HuH-7.5 (cell line): ENCODE results near the gene PRSS23.
"Not testable (repeated sequence)": the region's sequence is repeated elsewhere in the genome, so short reads cannot be mapped to it uniquely, and the experiment has no call there.

Source experiments
- DNase-seq: peaks from one replicate; pipeline ENCODE4 v3.0.0; 2011; ENCODE audit warnings: low spot score

The PRSS23 gene, protein sequence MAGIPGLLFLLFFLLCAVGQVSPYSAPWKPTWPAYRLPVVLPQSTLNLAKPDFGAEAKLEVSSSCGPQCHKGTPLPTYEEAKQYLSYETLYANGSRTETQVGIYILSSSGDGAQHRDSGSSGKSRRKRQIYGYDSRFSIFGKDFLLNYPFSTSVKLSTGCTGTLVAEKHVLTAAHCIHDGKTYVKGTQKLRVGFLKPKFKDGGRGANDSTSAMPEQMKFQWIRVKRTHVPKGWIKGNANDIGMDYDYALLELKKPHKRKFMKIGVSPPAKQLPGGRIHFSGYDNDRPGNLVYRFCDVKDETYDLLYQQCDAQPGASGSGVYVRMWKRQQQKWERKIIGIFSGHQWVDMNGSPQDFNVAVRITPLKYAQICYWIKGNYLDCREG

DNA sequence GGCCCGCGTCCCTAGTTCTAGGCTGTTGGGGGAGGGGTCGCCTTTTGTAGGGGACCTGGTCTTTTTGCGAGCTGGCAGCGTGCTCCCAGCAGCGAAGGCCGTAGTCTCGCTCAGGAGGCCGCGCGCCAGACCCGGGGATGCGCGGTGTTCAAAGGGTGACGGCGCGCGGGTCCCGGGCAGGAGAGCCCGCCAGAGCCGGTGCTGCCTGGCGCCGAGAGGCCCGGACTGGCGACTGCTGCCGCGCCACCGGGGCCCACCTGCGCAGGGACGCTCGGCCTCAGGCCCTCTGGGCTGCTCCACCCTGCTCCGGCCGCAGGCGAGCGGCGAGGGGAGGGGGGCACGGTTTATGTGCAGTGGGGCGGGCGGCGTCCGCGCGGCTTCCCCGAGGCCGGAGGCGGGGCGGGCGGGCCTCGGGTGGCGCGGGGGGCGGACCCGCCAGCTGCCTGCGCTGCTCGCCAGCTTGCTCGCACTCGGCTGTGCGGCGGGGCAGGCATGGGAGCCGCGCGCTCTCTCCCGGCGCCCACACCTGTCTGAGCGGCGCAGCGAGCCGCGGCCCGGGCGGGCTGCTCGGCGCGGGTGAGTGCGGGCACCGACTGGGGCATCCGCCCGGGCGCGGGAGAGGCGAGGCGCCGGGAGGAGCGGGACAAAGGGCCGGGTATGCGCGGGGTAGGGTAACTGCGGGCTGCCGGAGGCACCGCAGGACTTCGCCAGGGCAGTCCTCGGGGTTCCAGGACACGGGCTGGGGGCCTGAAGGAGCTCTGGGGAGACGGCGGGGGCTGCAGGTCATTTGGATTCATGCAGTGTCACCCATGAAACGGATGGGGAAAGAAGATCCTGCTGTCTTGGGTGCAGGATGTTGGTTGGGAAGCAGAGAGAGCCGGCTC is at the start of gene PRSS23:
Gene PRSS23 (plus strand): TSS at position 467 of the 884 bp plus-strand sequence. CDS start 7,102 bp downstream, outside the sequence.
- peak; percentile 53 for DNase-seq

DNA sequence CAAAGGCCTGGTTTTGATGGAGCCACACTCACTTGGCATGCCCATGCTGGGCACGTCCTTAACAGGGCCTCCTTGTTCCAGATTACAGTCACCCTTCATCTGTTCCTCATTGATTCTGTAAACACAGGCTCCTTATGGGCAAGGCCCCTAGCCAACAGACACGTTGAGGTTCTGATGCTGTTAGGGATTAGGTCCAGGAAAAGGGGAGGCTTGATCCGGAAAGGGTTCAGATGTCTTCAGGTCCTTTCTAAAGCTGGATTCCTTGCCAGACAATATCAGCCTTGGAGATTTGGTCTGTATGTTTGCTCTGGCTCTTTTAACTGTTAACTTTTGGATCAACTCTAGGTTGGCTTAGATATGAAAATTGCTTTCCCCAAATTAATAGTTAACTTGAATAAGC is 46.9 kb upstream of the PRSS23 start:
- no peak for DNase-seq

DNA sequence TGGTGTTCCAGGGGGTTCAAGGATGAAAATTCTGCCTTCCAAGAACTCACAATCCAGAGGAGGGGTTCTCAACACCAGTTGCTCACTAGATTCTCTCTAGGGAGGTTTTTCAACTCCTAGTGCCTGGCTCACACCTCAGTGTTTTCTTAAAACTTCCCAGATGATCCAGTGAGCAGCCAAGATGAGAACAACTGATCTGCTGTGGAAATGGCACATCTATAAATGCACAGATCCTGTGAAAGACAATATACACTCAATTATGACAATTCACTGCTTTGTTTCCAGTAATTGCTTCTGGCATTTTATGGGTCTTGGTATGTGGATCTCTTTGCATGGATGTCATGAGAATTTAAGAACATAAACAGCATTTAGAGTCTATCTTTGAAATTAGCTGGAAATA is 45.2 kb upstream of the PRSS23 start:
- no peak for DNase-seq

DNA sequence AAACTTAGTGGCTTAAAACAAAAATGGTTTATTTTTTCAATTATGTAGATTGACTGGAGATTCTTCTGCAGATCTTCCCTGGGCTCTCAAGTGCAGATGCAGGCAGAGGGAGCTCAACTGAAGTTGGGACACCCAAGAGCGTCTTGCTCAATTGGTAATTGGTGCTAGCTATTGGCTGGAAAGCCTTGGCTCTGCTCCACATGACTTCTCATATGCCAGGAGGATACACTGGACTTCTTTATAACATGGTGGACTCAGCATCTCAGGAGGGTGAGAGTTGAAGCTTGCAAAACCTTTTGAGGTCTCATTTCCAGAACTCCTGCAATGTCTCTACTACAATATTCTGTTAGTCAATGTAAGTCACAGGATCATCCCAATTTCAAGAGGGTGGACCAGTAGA is 42.2 kb upstream of the PRSS23 start:
- no peak for DNase-seq

DNA sequence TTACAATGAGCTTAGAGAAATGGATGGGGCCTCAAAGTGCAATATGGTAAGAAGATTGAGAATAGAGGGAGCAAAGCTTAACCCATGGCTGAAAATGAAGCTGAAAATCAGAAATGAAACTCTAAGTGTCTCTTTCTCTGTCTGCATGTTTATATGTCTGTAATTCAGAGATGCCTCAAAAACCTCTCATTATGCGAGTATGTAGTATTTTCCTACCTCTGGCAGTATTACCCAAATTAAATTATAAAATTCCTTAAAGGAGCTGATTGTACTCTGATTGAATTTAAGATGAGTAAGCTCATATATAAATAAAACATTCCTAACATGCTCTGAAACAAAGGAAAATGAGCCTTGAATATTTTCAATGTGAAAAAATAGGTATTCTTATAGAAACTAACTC is 39.8 kb upstream of the PRSS23 start:
- DNase-seq = no peak

DNA sequence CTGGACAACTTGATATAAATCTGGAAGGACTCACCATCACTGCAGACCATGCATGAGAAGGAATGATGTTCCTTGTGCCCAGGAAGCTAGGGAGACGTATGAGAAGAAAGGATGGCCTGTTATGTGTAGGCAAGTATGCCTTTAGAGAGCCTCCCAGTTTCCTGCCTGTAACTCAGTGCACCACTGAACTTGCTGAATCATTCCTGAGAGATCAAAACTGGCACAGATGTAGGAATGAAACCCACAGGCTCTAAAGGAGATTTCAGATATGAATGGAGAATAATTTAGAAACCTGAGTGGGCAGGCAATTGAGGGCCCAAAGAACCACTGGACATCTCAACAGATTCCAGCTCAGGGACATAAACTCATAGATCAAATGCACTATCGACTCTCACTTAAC is 38.4 kb upstream of the PRSS23 start:
- no peak for DNase-seq

DNA sequence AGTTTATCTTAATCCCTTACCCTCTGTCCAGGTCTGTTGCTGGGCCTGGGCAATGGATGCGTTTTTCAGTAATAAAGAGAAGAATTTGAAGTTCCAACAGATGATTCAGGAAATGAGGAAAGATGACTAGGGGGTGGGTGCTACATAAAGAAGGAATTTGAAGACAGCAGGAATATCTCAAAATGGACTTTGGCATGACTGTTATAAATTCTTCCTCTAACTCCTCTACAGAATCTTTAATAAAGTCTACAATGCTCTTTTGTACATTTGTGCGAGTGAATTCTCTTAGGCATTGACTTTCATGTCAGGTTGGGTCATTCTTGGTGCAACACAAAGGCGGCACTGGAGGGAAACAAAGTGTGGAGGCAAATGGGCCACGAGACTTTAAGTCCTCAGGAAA is 35.1 kb upstream of the PRSS23 start:
- DNase-seq = no peak

DNA sequence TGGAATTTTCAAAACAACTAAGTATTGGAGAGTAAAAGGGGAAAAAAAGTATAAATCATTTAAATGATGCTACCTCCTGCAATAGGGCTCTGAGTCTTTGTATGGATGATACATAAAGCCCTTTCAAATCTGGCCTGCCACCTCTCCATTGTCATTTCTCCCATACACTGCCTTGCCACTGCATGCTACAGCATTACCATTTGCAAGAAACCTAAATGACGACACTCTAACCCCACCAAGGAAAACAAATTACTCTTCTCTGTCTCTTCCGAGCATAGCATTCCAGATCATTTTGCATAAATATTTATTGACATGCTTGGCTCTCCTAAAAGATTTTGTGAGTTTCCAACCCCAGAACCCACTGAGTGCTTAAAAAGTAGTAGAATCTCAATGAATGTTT is 34.5 kb upstream of the PRSS23 start:
- DNase-seq = no peak

DNA sequence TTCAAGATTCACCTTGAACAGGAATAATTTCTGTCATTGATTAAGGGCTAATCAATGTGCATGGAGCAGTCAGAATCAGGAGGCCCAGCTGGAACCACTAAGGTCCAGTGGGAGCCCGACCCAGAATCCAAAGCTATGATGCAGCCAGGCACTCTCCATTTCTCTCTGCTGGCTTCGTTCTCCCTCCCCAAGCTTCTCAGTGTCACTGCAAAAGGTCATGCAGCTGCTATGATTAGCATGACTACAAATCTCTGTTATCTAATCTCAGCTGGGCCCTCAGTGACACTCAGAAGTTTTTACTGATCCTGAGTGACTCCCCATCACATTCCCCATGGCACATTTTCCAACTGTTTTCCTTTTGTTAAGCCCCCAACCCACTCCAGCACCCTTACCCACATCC is 31.1 kb upstream of the PRSS23 start:
- DNase-seq = no peak

DNA sequence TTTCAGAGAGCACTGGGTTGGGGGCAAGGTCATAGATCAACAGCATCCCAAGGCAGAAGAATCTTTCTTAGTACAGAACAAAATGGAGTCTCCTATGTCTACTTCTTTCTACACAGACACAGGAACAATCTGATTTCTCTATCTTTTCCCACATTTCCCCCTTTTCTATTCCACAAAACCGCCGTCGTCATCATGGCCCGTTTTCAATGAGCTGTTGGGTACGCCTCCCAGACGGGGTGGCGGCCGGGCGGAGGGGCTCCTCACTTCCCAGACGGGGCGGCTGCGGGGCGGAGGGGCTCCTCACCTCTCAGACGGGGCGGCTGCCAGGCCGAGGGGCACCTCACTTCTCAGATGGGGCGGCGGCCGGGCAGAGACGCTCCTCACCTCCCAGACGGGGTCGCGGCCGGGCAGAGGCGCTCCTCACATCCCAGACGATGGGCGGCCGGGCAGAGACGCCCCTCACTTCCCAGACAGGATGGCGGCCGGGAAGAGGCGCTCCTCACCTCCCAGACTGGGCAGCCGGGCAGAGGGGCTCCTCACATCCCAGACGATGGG is 29.8 kb upstream of the PRSS23 start:
- not testable (repeated sequence) for DNase-seq

DNA sequence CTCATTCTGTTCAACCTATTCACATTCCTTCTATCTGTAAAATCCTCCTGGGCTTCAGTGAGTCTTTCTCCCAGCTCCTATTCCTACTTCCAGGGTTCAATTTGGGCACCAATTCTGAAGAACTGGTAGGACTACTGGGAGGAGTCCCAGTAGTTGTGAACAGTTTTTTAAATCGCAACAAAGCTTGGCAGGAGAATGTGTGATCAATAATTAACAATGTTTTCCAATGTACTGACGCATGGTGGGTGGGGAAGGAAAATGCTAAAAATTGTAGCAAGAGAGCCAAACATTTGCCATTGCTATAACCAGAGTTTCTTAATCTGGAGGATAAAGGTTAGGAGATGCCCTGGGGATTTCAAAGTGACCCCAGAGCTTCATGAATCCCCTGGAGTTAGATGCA is 27.3 kb upstream of the PRSS23 start:
- no peak for DNase-seq

DNA sequence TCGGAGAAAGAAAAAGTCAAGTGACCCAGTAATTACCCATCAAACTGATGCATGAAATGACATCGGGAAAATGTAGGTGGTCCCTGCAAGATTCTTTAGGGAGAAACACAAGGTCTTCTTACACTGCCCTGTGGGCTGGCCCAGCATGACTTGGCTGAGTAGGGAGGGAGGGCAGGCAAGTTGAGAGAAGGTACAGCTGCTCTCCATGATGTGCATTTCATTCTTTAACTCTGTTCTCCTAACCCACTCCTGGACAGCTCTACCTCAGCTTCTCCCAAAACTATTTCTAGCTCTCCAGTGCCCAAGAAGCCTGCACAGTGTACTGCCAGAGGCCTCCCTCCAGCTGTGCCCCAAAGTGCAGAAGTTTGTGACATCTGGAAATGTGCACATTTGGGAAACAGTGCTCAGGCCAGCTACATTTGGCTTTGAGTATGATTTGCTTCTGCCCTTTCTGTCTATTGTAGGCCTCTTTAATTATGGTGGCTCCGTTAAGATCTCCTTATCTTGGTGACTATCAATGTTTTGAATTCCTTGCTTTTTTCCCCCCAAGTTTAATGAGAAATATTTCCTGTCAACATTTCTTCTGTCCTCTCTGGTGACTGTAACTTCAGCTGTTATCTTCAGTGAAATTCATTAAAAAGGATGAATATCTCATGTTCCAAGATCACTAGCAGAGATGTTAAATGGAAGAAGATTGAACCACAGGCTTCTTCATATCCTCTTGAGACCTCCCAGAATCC is 26.7 kb upstream of the PRSS23 start:
- no peak for DNase-seq

DNA sequence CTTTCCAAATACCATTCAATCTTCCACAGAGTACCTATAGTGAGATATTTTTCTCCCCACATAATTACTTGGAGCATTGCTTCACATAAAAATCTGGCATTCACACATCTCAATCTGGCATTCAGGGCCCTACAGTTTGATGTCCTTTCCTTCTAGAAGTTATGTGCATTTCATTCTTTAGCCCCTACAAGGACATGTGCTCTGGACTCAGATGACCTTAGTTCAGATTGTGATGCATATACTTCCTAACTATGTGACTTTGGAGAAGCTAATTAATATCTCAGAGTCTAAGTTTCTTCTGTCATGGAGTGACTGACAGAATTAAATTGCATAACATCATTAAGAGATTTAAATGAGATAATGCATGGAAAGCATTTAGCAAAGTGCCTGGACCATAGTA is 25.9 kb upstream of the PRSS23 start:
- no peak for DNase-seq

DNA sequence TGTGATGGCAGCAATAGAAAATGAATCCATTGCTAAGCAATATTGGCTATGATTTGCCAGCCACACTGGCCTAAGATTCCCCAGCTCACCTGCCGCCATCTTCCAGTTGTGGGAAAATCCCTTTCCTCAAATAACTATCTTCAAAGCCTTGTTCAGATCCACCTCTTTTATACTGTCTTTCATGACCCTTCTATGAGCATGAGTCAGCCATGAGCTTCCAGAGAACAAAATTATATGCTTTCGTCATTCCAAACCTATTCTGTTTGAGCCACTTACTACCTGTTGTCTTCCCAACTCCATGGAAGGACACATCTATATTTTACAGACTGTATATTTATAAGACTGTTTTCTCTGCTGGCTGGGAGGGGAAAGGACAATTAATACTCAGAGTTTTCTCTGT is 25.0 kb upstream of the PRSS23 start:
- no peak for DNase-seq

DNA sequence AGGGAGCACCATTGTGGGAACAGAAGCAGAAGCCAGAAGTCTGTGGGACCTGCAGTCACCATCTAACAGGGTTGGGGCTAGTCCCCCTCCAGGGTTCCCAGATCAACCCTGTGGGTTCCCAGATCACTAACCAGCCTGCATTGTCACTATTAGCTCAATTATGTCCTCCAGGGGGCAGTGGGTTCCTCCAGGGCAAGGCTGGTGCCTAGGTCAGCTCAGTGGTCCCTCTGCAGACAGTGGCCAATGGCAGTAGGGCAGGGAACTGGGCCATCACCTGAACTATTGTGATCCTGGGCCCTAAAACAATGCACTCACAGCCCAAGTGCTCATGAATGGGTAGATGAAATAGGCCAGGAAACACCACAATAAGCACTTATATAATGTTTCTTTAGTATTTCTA is 18.8 kb upstream of the PRSS23 start:
- no peak for DNase-seq

DNA sequence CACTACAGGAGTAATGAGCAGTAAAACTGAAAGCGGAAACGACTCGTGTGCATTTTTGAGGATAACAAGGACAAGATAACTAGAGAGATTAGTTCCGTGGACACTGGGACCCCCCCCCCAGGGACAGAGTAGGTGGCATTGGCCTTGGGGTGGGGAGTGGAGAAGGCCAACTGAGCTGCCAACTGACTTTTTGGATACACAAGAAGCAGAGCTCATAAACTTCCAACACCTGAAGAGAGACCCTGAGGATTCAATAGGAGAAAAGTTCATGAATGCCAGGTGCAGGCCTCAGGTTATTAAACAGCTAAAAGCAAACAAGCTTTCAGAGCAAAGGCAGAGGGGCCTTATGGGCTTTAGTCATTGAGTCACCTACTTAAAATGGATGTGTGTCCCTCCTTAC is 17.6 kb upstream of the PRSS23 start:
- no peak for DNase-seq

DNA sequence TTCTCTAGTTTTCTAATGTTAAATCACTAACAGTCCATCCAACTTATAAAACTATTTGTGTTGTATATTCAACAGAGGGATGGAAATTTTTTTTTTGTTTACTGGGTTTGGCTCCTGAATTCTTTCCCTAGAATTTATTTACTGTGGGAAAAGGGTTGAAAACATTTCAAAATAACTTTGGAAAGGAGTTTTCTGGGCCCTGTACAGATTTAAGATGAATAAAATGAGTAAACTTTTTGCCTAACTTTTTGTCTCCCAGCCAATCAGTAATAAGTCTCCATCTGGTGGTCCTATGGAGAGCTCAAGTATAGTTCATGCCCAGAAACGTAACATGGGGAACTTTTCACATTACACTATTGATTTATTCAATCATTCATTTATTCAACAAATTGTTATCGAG is 16.7 kb upstream of the PRSS23 start:
- DNase-seq = no peak

DNA sequence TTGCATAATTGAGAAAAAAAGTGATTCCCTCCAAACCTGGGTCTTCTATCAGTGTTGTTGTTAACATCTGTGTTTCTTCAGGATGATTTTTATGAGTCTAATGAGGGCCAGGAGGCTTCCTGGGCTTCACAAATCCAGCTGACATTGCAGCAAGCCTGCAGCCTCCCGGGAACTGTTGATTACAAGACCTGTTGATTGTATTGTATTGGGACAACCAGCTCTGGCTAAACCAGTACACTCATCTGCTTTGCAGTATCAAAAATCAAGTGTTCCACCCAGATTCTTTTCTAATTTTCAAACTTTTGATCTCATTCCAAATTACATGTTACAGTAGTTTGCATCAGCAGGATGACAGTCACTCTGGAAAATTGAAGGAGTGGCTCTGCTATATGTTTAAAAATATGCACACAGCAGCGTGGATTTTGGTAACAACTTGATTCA is 16.1 kb upstream of the PRSS23 start:
- DNase-seq = no peak

DNA sequence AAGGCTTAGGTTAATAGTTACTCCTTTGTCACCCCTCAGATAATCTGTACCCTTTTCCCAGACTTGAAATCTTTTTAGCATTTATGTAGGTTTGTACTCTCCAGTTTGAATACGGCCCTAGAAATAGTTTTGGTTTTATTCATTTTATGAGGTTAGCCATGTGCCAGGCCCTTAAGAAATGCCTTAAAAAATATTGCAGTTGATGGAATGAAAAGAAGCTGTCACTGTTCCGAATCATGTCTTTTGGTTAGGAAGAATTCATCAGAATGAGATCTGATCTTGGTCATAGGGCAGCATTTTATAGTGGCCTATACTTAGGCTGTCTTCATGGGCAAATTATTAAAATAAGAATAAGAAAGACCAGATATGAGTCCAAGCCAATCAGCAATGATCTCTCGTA is 14.8 kb upstream of the PRSS23 start:
- DNase-seq = no peak

DNA sequence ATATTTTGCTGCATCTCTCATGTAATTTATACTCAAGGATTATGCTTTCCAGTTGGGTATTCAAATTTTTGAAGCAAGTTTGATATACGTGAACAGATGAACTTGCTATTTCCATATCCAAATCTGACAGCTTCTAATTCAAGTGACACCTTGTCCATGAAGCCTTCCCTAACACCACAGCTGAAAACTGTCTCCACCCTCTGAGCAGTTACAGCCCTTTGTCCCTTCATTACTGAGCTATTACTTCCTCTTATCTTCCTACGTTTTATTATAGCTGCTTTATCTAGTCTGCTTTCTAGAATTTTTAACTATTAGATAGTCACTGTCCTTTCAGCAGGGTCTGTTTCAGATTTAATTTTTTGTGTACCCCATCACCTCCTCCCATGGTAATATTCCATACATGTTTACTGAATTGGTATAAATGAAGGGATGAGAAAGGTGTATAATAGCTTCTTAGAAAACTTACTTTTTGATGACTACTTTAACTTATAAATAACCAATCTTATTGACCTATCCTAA is 13.3 kb upstream of the PRSS23 start:
- no peak for DNase-seq

DNA sequence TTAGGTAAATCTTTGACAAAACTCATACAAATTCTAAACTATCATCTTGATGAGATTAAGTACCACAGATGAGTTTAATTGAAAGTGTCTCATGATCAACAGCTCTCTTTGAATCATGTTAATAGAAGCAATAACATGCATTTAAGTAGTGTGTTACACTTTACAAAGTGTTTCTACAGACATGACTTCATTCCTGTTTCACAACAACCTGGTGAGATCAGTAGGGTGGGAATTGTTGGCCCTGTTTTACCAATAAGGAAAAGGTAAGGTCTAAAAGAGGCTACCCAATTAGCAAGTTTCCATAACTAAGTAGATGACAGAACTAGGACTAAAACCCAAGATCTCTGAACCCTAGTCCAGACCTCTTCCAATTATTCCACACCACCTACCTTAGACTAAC is 12.7 kb upstream of the PRSS23 start:
- no peak for DNase-seq

DNA sequence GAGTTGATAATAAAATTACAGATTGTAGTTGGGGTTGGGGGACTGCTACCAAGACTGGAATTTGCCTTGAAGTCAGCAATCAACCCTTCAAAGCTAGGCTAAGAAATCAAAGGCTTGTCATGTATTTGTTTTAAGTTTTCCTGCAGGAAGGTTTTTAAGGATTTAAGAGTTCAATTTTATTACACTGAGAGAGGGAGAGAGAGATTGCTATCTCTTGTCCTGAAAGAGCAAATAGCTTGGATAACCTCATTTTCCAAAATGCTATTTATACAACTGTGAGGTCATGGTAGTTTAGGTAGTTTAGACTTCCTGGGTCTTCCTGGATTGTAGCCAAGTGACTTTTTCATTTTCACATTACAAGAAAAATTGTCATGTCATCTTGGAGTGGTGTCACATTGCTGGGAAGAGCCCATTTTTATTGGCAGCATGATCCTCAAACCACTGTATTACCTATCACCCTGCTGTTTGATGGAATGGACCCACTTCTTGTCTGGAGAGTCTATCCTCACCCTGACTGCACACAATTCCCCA is 10.1 kb upstream of the PRSS23 start:
- DNase-seq = no peak
